Femur (tissue), 1 donor: ENCODE data around the gene EFCAB13.

ENCODE experiments used
- DNase-seq: peaks from one replicate; pipeline ENCODE4 v3.0.0-alpha.2; 2017

Gene EFCAB13, protein sequence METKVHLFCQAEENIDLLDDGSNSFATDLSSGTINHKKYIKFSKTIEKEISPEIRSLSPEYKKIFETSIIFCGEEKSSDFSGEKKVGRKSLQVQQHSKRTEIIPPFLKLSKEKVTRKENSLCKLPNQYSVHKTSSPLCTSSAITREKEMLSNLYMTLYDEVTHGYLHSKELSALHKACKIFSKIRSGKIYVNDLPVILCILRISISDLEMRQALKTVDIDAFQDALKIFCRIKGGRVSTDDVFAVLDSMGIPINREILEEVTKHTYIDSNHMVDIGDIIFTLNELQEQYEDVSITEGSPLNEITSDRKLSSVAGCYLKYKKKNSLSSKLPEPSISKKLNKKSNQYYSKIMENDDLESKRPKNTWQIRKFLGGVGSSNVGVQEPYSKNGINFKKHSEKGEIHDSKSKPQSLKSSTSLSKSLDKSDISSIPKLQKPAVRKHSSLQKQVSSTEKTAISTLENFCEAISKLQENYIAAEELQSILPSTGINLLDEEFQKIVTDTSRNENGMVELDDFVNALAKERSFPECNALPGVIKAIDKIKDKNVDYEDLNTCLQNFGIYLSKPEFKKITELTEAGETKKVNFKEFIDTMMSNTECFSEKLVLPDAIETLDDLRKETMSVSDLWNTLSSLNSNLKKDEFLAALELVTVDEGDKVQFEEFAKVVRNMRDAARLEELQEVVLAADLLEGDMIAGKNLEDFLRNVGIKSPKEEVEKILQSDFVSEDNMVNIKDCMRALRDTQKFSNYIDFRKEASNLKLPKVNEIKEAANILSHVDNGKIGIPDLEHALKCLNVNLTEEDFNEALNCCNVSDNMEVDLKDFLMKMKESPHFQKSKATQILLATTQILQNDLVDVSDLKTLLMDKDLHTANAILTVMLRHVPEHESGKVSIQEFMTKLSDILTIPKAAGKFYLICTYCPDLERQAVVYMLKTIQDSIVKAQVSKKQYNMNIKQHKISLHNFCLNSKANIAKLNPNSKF

DNA sequence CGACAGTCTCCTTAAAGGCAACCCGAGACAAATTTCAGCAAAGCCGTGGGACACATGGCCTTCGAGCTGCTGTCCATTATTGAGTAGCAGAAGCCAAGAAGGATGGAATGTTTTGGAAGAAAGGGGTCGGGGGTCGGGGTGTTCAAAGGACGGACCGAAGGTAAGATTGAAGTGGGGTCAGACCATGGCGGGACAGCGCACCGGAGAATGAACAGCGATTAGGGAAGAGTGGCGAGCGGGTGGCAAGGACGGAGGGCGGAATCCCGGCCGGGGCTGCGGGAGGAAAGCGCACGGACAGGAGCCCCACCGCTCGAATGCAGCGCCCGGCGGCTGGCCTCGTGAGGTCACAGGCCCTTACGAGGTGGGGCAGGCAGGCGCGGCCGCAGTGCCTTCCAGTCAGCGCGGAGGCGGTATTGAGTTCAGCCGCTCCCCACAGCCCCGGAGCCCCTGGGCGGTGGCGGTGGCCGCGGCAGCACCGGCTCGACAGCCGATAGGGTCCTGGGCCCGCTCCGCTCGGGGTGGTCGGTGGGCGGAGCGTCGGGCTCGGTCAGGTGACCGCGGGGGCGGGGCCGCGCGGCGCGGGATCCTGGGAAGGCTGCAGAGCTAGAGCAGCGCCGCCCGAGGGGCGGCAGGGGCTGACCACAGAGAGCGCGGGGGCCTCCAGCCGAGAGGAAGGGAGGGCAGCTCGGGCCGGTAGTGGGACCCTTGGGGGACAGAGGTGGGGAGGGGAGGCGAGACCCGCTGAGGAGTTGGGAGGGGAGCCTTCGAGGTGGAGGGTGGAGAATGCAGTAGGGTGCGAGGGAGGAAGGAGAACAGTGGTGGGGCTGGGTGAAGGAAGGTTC is at the start of gene EFCAB13:
Gene EFCAB13 (plus strand): TSS at position 574 of the 842 bp plus-strand sequence. CDS start 4,399 bp downstream, outside the sequence.
- DNase-seq: peak; percentile 96

DNA sequence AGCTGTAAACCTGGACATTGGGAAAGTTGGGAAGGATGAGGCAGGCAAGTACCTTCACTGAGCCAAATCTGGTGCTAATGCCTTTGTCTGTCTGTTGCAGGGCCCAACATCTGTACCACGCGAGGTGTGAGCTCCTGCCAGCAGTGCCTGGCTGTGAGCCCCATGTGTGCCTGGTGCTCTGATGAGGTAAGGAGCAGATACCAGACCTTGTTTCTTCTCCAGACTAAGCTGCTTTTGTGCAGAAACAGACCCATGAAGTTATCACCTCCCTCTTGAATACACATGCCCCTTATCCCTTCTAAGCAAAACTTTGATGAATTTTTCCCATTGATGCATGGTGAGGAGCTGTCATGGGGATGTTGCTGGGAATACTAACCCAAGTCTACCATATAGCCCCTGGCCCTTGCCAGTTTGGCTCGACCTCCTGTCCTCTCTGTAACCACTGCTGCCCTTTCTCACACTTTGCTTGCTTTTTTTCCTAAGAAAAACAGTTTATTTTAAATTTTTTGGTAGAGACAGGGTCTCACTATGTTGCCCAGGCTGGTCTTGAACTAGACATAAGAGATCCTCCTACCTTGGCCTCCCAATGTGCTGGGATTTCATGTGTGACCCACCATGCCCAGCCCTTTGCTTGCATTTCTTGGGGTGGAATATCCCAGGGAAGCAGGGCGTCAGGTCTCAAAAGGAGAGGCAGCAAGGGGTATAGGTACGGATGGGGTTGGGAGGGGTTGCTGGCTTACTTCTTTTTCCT is 49.3 kb upstream of the EFCAB13 start:
- DNase-seq: no peak

DNA sequence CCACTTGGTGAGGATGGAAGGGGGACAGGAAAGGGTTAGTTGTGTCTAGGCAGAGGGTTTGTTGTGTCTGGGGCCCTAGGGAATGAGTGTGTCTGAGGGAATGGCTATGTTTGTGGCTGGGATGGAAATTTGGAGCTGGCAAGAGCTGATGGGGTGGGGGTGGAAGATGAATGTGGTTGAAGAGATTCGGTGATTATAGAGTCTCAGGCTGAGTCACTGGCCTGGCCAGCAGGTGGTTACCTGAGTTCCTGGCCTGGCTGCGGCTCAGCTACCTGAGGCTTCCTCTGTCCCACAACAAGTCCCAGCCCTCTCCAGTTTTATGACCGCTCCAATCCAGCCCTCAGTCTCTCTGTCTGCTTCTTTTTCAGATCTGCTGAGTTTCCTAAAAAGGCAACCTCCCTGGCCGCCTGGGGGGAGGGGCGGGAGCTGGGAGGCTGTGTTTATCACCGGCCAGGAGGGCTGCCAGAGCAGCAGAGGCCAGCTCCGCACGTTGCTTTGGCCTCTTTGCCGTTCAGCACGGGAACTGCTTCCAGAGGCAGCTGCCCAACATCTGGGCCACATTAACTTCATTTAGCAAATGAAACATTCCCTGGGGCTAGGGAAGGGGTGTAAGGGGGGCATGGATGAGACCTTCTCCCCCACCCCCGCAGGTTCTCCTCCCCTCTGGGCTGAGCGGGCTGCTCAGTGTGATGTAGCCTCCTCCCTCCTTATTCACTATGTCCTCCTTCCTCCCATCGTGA is 48.3 kb upstream of the EFCAB13 start:
- DNase-seq: peak; percentile 96

DNA sequence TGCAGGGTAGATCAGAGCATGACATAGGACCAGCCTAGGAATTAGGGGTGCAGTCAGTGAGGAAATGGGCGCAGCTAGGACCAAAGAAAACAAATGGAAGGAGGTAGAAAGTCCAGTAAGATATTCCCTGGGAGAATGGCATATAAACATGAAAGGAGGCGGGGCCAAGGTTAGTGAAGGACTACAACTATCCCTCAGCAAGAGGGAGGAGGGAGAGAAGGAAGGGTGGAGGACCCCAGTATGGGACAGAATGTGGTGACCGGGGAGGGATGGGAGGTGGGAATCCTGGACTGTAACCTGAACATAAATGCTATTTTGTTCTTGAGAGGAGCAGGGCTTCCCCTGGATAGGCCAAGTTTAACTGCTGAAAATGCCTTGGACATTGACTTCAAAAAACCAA is 47.3 kb upstream of the EFCAB13 start:
- DNase-seq: no peak

DNA sequence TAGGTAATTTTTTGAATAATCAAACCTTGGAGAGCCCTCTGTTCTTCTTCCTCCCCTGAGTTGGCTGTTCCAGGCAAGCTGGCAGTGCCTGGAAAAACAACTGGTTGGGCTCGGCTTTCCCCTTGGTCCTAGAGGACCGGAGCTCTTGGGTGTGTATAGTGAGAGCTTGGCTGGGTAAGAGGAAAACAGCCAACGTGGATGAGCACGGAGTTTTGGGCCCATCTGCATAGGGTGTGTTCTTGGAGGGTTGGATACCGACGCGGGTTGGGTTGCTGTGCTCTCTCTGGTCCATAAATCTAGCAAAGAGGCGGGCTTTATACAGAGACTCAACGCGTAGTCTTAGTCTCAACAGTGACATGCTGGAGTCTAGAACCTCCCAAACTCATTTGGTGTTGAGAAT is 46.9 kb upstream of the EFCAB13 start:
- DNase-seq: peak; percentile 92

DNA sequence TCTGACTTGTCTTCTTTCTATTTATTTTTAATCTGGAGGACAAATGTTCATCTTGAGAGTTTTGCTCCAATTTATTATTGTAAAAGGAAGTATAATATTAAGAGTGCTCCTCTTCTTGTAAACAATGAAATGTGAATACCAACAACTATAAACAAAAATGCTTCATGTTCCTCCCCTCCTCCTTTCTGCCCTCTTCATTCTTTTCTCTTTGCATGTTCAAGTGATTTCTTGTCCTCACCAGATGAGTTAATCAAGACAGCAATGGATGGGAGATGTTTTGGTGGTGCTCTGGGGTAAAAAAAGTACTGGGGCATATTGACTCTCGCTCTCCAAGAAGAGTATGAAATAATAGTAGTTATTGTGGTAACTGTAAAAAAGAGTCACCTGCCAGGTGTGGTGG is 45.8 kb upstream of the EFCAB13 start:
- DNase-seq: no peak

DNA sequence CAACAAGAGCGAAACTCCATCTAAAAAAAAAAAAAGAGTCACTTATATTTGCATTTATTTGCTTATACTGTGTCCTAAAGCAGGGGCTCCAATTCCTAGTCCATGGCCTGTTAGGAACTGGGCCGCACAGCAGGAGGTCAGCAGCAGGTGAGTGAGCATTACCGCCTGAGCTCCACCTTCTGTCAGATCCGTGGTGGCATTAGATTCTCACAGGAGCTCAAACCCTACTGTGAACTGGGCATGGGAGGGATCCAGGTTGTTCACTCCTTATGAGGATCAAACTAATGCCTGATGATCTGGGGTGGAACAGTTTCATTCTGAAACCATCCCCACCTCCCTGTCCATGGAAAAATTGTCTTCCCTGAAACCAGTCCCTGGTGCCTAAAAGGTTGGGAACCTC is 45.2 kb upstream of the EFCAB13 start:
- no peak for DNase-seq

DNA sequence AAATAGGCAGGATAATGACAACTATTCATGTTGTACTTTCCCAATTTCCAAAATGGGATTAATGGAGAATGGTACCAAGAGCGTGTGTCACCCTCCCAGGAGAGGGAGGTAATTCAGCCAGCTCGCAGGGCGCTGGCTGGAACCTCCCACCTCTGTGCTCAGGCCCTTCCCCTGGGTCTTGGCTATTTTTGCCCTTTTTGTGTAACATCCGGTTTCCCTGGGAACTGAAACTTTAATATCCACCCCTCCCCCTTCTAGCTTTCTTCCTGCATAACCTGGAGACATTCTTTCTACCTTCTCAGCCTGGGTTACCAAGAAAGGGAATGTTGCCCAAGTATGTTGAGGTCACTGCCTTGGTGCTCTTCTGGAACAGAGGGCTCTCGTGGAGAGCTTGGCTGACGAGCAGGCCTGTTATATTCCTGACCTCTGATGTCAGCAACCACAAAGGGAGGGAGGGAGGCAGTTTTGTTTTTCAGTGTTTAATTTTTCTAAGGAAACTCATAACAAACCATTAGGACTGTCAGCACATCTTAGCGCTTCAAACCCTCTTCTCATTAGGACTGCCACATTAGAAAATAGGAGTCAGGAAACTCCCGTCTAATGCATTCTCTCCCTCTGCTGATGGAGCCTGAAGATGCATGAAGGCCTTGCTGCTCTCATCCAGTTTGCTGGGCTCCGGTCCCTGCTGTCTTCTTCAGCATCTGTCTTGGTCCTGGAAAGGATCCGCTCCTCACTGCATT is 44.5 kb upstream of the EFCAB13 start:
- DNase-seq: peak; percentile 64

DNA sequence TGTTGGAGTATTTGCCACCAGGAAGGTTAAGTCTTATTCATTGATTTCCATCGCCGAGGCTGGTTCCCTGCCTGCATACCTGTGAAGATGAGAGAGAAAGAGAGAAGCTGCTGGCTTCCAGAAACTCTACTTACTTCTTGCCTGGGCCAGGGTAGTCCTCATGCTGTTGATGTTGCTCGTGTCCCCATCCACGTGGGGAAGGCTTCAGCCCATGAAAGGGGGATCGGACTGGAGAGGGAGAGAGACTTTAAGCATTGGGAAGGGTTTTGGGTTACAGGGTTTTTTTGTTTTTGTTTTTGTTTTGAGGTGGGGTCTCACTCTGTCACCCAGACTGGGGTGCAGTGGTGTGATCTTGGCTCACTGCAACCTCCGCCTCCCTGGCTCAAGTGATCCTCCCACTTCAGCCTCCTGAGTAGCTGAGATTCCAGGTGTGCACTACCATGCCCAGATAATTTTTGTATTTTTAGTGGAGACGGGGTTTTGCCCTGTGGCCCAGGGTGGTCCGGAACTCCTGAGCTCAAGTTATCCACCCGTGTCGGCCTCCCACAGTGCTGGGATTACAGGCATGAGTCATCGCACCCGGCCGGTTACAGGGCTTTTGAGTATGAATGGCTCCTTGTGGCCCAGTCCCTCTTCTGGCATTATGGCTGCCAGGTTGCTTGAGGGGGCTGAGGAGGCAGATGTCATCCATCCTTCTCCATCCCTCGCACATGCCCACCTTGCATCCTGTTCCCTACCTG is 43.5 kb upstream of the EFCAB13 start:
- DNase-seq: no peak

DNA sequence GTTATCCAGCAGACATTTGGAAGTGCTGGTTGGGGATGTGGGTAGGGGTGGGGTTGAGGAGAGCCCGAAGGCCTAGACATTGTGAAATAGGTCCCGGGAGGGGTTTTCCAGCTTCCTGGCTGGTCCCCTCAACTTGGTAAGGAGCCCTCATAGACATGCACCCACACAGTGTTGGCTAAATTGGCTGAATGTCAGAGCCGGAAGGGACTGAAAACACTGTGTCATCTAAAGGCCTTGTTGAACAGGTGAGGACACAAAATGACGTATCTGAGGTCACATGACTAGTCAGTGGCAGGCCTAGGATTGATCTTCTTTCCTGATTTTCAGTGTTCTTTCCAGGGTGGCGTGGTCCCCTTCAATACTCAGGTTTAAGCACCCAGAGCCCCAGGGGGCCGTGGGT is 42.5 kb upstream of the EFCAB13 start:
- DNase-seq: no peak

DNA sequence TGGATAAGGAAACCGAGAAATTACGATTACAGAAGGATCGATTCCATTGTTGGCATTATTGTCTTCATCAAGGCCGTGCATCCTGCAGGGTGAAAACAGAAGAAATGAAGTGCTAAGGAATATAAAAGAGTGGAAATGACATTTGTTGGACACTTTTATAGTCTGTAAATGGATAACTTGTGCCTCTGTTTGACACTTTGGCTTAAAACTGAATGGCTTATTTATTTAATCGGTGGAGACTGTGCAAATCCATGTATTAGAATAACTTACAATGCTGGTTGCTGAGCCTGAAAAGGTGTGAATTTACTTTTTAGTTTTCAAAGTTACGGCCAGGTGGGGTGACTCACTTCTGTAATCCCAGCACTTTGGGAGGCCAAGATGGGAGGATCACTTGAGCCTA is 38.8 kb upstream of the EFCAB13 start:
- DNase-seq: no peak

DNA sequence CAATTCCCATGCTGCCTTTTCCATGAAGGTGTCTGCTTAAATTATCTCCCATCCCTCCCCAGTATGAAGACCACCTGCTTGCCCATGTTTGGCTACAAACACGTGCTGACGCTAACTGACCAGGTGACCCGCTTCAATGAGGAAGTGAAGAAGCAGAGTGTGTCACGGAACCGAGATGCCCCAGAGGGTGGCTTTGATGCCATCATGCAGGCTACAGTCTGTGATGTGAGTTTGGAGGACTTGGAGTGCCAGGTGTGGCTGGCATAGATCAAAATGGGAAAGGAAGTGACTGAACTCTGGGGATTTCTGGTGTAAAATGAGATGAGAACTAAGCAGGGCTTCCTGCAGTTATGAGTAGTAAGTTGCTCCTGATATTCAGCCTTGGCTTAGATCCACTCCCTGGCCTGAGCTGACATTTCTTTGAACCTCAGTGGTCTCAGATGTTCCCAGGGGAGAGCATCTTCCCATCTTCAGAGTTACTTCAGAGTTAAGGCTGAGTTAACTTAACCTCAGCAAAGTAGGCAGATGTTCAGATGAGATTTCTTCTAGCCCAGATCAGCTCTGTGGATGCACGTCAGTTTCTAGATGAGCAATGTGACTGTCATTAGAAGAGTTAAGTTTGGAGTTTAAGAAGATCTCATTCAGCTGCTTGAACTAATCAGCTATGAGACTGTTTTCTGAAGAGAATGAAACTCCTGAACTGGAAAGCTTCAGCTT is 37.4 kb upstream of the EFCAB13 start:
- no peak for DNase-seq

DNA sequence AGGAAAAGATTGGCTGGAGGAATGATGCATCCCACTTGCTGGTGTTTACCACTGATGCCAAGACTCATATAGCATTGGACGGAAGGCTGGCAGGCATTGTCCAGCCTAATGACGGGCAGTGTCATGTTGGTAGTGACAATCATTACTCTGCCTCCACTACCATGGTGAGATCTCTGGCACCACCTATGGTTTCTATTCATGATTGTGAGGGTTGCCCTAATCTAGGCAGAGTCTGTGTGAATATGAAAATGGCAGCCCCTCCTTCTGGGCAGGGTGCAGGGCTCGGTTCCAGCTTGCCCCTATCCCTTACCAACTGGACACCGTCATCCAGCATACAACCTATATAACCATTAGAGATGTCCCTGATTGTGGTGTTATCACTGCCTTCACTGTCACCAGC is 36.7 kb upstream of the EFCAB13 start:
- DNase-seq: no peak

DNA sequence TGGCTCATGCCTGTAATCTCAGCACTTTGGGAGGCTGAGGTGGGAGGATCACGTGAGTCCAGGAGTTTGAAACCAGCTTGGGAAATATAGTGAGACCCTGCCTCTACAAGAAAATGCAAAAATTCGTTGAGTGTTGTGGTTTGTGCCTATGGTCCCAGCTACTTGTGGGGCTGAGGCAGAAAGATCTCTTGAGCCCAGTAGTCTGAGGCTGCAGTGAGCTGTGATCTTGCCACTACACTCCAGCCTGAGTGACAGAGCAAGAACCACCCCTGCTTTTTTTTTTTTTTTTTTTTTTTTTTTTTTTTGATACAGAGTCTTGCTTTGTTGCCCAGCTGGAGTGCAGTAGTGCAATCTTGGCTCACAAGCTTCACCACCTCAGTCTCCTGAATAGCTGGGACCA is 36.1 kb upstream of the EFCAB13 start:
- DNase-seq: no peak

DNA sequence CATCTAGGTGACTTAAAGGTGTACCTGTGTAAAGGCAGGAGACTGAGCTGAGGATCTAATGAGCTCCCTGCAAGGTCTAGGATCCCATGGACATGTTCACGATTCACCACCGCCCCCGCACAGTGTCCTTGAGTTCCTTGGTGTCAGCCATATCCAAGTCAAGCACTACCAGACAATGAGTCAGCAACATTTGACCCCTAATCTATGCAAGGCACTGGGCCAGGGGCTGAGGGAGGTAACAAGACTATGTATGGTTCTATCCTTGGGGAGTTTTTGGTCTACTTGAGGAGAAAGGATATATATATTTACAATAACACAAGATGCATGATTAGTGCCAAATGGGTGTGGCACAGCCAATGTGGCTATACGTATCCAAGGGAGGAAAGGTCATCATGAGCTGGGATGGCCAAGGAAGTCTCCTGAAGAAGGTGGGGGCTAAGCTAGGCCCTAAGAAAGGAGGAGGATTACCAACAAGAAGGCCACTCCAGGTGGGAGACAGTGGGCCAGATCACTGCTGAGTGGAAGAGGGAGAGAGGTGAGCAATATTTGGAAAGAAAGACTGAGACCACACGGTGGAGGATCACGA is 35.1 kb upstream of the EFCAB13 start:
- DNase-seq: no peak

DNA sequence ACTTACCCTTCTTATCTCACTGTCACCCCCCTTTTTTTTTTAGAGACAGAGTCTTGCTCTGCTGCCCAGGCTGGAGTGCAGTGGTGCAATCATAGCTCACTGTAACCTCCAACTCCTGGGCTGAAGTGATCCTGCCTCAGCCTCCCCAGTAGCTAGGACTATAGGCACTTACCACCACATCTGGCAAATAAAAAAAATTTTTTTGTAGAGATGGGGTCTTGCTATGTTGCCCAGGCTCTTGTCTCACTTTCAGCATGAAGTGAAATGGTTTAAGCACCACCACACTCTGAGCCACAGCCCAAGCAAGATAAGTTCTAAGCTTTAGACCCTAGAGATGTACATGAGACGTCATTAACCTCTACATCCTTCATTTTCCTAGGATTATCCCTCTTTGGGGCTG is 34.5 kb upstream of the EFCAB13 start:
- DNase-seq: no peak

DNA sequence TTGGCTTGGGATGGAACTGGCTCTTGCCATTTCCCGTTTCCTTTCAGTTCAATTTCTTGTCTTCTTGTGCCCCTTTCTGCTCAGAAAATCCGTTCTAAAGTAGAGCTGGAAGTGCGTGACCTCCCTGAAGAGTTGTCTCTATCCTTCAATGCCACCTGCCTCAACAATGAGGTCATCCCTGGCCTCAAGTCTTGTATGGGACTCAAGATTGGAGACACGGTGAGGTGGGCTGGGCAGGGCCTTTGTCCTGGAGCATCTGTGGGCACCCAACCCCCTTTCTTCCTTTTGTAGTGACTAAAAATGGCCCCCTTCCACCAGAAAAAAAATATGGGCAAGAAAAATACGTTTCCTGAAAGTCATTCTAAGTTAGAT is 32.9 kb upstream of the EFCAB13 start:
- DNase-seq: no peak

DNA sequence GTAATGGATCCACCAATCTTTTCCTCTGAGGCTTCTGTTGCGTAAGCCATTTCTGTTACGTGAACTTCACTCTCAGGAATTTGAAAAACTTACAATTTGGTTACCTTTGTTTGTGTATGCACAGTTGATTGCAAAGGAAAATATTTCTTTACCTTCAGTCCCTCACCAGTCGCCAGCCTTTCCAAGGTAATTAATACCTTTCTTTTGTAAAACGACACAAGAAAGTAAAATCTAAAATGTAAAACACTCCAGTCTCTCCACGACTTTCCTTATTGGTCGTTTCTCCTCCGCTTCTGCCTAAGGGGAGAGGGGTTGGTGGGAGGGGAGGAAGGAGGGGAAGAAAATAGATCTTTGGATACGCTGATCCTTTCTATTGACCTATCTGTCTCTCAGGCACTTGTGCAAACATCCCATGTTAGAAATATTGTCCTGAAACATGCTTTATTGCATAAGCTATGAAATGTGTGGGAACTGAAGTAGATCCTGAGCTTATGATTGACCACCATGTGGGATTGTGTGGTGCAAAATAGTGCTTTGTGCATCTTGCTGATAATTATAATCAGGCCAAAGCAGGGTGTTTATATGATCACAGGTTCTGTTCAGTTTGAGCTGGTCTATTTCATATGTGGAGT is 32.4 kb upstream of the EFCAB13 start:
- no peak for DNase-seq
